Measurements from ENCODE around the gene SH3GL3. TPM values are rescaled to one million over a fixed set of nuclear protein-coding genes. Genes with fewer than 3 reads are reported as not detected.

SH3GL3 gene
- total RNA-seq, 1 experiment from 2014 or later = not detected

- Histone ChIP-seq H3K4me2 (ENCODE audit: low read depth, low read length, poor library complexity, severe bottlenecking) (no peak overlapping the region), H3K36me3 (ENCODE audit: insufficient read depth, low read length) (no peaks in the 10 kb centered on the region), H3K9ac (ENCODE audit: low read length) (no peak overlapping the region), H4K20me1 (ENCODE audit: insufficient read depth, low read depth, low read length) (no peaks in the 10 kb centered on the region), H3K4me3 (ENCODE audit: low read length) (no peak overlapping the region), H2AFZ (ENCODE audit: low read length) (no peak overlapping the region), H3K27me3 (ENCODE audit: low read length) (no peaks in the 10 kb centered on the region), H3K79me2 (ENCODE audit: low read length) (no peaks in the 10 kb centered on the region), H3K9me3 (ENCODE audit: low read length) (no peaks in the 10 kb centered on the region), H3K4me1 (ENCODE audit: low read length) (no peaks in the 10 kb centered on the region), H3K27ac (ENCODE audit: low read length) (no peak overlapping the region), H3K9me2 (replicated peaks; ENCODE audit: insufficient read depth, low read length) (no peaks in the 10 kb centered on the region)
- no peak for DNase-seq
Observed at GRCh38 chr15:83616840-83617239, 169.7 kb downstream of the SH3GL3 start.

- DNase-seq = no peak
- no peak overlapping the region for H3K4me2 ChIP-seq (ENCODE audit: low read depth, low read length, poor library complexity, severe bottlenecking)
- H3K9ac ChIP-seq (ENCODE audit: low read length) = no peak overlapping the region
- H4K20me1 ChIP-seq (ENCODE audit: insufficient read depth, low read depth, low read length) = no peaks in the 10 kb centered on the region
- no peaks in the 10 kb centered on the region for H3K27me3 ChIP-seq (ENCODE audit: low read length)
- H2AFZ ChIP-seq (ENCODE audit: low read length) = no peak overlapping the region
- H3K27ac ChIP-seq (ENCODE audit: low read length) = no peak overlapping the region
- no peaks in the 10 kb centered on the region for H3K36me3 ChIP-seq (ENCODE audit: insufficient read depth, low read length)
- no peak overlapping the region for H3K4me3 ChIP-seq (ENCODE audit: low read length)
- no peaks in the 10 kb centered on the region for H3K9me2 ChIP-seq (replicated peaks; ENCODE audit: insufficient read depth, low read length)
- H3K9me3 ChIP-seq (ENCODE audit: low read length) = no peaks in the 10 kb centered on the region
- no peaks in the 10 kb centered on the region for H3K4me1 ChIP-seq (ENCODE audit: low read length)
- no peaks in the 10 kb centered on the region for H3K79me2 ChIP-seq (ENCODE audit: low read length)
Observed at GRCh38 chr15:83626171-83626802, 179.1 kb downstream of the SH3GL3 start.

DNA sequence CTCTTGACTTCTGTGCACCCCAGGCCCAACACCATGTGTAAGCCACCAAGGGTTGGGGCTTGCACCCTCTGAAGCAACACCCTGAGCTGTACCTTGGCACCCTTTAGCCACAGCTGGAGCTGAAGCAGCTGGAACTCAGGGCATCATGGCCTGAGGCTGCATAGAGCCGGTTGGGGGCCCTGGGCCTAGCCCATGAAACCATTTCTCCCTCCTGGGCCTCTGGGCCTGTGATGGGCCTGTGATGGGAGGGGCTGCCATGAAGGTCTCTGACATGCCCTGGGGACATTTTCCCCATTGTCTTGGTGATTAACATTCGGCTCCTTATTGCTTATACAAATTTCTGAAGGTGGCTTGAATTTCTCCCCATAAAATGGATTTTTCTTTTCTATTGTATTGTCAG, 184.4 kb downstream of the SH3GL3 start:
- H3K4me1 ChIP-seq (ENCODE audit: low read length) = no peaks in the 10 kb centered on the region
- no peaks in the 10 kb centered on the region for H3K9me3 ChIP-seq (ENCODE audit: low read length)
- no peaks in the 10 kb centered on the region for H4K20me1 ChIP-seq (ENCODE audit: insufficient read depth, low read depth, low read length)
- H2AFZ ChIP-seq (ENCODE audit: low read length) = no peak overlapping the region
- no peak overlapping the region for H3K4me3 ChIP-seq (ENCODE audit: low read length)
- H3K4me2 ChIP-seq (ENCODE audit: low read depth, low read length, poor library complexity, severe bottlenecking) = no peak overlapping the region
- no peak for DNase-seq
- no peaks in the 10 kb centered on the region for H3K36me3 ChIP-seq (ENCODE audit: insufficient read depth, low read length)
- no peak overlapping the region for H3K27ac ChIP-seq (ENCODE audit: low read length)
- H3K27me3 ChIP-seq (ENCODE audit: low read length) = no peaks in the 10 kb centered on the region
- no peak overlapping the region for H3K9ac ChIP-seq (ENCODE audit: low read length)
- no peaks in the 10 kb centered on the region; the same call in 1 of the 2 replicates for H3K9me2 ChIP-seq (replicated peaks; ENCODE audit: insufficient read depth, low read length)
- no peaks in the 10 kb centered on the region for H3K79me2 ChIP-seq (ENCODE audit: low read length)

DNA sequence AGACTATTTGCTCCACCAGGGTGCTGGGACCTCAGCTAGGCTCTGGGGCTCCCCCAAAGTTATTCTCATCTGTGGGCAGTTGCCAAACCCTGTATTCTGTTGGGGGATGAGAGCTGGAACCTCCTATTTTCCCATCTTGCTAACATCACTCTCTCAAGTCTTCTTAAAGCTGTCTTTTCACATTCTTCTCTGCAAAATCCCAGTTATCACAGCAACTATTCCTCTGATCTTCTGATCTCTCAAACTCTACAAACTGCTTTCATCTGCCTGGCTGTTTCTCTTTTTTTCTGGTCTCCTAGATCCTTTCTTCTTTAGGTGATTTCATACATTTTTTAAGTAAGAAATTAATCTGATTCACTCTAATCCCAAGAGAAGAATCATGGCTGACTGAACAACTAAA, 196.1 kb downstream of the SH3GL3 start:
- DNase-seq = no peak
- no peaks in the 10 kb centered on the region for H3K9me2 ChIP-seq (replicated peaks; ENCODE audit: insufficient read depth, low read length)

GRCh38 chr15:83644439-83644838, 197.3 kb downstream of the SH3GL3 start:
- no peak for DNase-seq
- H3K27me3 ChIP-seq (ENCODE audit: low read length) = no peaks in the 10 kb centered on the region
- no peaks in the 10 kb centered on the region for H3K4me1 ChIP-seq (ENCODE audit: low read length)

More for the DNA sequence above, 196.1 kb downstream of the SH3GL3 start:
- Histone ChIP-seq H3K36me3 (ENCODE audit: insufficient read depth, low read length) (no peaks in the 10 kb centered on the region), H3K4me2 (ENCODE audit: low read depth, low read length, poor library complexity, severe bottlenecking) (no peak overlapping the region), H3K27me3 (ENCODE audit: low read length) (no peaks in the 10 kb centered on the region), H3K9me3 (ENCODE audit: low read length) (peaks cover 6% of the 10 kb centered on the region; the same call in 1 of the 2 replicates), H4K20me1 (ENCODE audit: insufficient read depth, low read depth, low read length) (no peaks in the 10 kb centered on the region), H3K4me1 (ENCODE audit: low read length) (no peaks in the 10 kb centered on the region), H3K27ac (ENCODE audit: low read length) (no peak overlapping the region), H2AFZ (ENCODE audit: low read length) (no peak overlapping the region), H3K9ac (ENCODE audit: low read length) (no peak overlapping the region), H3K4me3 (ENCODE audit: low read length) (no peak overlapping the region), H3K79me2 (ENCODE audit: low read length) (no peaks in the 10 kb centered on the region)

DNA sequence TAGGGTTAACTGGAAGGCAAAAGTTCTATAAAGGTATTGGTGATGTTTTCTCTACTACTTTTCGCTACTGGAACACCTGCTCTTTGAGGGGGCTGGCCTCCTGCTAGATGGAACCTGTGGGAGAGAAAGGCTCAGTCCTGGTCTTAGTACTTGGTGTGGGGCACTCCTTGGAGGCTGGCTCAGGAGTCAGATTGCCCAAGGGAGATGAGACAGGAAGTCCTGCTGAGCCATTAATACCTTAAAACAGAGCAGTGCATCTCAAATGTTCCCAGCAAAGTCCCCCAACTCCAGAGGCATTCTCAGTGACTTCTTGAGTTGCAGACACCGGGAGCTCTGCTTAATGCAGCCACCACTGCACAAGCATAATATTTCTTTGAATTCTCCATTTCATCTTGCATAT, 203.7 kb downstream of the SH3GL3 start:
- Histone ChIP-seq H3K9me3 (ENCODE audit: low read length) (no peaks in the 10 kb centered on the region; the same call in 1 of the 2 replicates), H3K9ac (ENCODE audit: low read length) (no peak overlapping the region), H3K27me3 (ENCODE audit: low read length) (no peaks in the 10 kb centered on the region), H3K36me3 (ENCODE audit: insufficient read depth, low read length) (no peaks in the 10 kb centered on the region), H3K27ac (ENCODE audit: low read length) (no peak overlapping the region), H3K4me3 (ENCODE audit: low read length) (no peak overlapping the region), H4K20me1 (ENCODE audit: insufficient read depth, low read depth, low read length) (no peaks in the 10 kb centered on the region), H3K4me2 (ENCODE audit: low read depth, low read length, poor library complexity, severe bottlenecking) (no peak overlapping the region), H2AFZ (ENCODE audit: low read length) (no peak overlapping the region), H3K9me2 (replicated peaks; ENCODE audit: insufficient read depth, low read length) (no peaks in the 10 kb centered on the region), H3K79me2 (ENCODE audit: low read length) (no peaks in the 10 kb centered on the region), H3K4me1 (ENCODE audit: low read length) (no peaks in the 10 kb centered on the region)
- no peak for DNase-seq

More at GRCh38 chr15:83644439-83644838, 197.3 kb downstream of the SH3GL3 start:
- Histone ChIP-seq H3K27ac (ENCODE audit: low read length) (no peak overlapping the region), H3K4me2 (ENCODE audit: low read depth, low read length, poor library complexity, severe bottlenecking) (no peak overlapping the region), H3K4me3 (ENCODE audit: low read length) (no peak overlapping the region), H3K9me2 (replicated peaks; ENCODE audit: insufficient read depth, low read length) (no peaks in the 10 kb centered on the region), H3K9me3 (ENCODE audit: low read length) (peaks cover 6% of the 10 kb centered on the region; the same call in 1 of the 2 replicates), H3K79me2 (ENCODE audit: low read length) (no peaks in the 10 kb centered on the region), H3K36me3 (ENCODE audit: insufficient read depth, low read length) (no peaks in the 10 kb centered on the region), H2AFZ (ENCODE audit: low read length) (no peak overlapping the region), H3K9ac (ENCODE audit: low read length) (no peak overlapping the region), H4K20me1 (ENCODE audit: insufficient read depth, low read depth, low read length) (no peaks in the 10 kb centered on the region)

DNA sequence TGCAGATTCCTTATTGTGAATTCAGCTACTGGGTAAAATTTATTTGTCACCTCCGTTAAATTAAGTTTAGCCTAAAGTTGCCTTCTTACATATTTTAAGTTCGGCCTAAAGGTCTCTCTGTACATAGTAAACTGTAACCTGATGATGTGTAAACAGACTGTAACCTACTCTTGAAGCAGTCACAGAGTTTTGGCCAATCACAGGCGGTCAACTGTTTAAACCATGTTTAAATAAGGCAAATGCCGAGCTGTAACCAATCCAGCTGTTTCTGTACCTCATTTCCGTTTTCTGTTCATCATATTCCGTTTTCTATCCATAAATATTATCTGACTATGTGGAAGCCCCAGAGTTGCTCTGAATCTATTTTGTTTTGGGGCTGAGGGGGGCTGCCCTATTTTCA, 204.4 kb downstream of the SH3GL3 start:
- H3K4me3 ChIP-seq (ENCODE audit: low read length) = no peak overlapping the region
- H3K27me3 ChIP-seq (ENCODE audit: low read length) = no peaks in the 10 kb centered on the region
- no peak overlapping the region for H3K27ac ChIP-seq (ENCODE audit: low read length)
- H3K79me2 ChIP-seq (ENCODE audit: low read length) = no peaks in the 10 kb centered on the region
- H4K20me1 ChIP-seq (ENCODE audit: insufficient read depth, low read depth, low read length) = no peaks in the 10 kb centered on the region
- H3K9me3 ChIP-seq (ENCODE audit: low read length) = no peaks in the 10 kb centered on the region; the same call in 1 of the 2 replicates
- no peak overlapping the region for H2AFZ ChIP-seq (ENCODE audit: low read length)
- no peak for DNase-seq
- H3K4me2 ChIP-seq (ENCODE audit: low read depth, low read length, poor library complexity, severe bottlenecking) = no peak overlapping the region
- no peaks in the 10 kb centered on the region for H3K36me3 ChIP-seq (ENCODE audit: insufficient read depth, low read length)
- no peaks in the 10 kb centered on the region for H3K9me2 ChIP-seq (replicated peaks; ENCODE audit: insufficient read depth, low read length)
- H3K4me1 ChIP-seq (ENCODE audit: low read length) = no peaks in the 10 kb centered on the region
- H3K9ac ChIP-seq (ENCODE audit: low read length) = no peak overlapping the region

DNA sequence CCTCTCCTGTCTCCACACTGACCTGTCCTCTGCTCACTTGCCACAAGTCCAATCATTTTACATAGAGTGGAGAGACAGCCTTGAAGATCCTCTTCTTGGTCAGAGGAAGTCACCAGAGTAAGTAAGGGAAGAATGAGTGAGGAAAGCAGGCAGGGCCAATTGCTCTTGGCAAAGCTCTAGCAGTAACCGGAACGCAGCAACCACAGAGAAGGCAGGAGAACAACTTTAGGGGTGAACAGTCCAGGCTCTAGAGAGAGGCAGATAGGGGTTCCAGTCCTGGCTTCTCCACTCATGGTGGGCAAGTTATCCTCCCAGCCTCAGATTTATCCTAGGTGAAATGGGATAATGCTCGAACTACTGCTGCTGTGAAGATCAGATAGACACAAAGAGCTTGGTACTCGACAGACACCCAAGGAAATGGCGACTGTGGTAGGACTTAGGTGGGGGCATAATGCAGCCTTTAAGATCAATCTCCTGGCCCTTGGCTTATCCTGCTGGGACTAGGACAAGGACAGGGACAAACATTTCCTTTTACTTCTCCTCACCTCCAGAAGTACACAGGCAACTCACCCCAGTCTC, 205.6 kb downstream of the SH3GL3 start:
- no peak for DNase-seq
- H3K9ac ChIP-seq (ENCODE audit: low read length) = no peak overlapping the region
- no peaks in the 10 kb centered on the region for H3K36me3 ChIP-seq (ENCODE audit: insufficient read depth, low read length)
- H4K20me1 ChIP-seq (ENCODE audit: insufficient read depth, low read depth, low read length) = no peaks in the 10 kb centered on the region
- H3K4me3 ChIP-seq (ENCODE audit: low read length) = no peak overlapping the region
- H3K79me2 ChIP-seq (ENCODE audit: low read length) = no peaks in the 10 kb centered on the region
- H2AFZ ChIP-seq (ENCODE audit: low read length) = no peak overlapping the region
- H3K9me2 ChIP-seq (replicated peaks; ENCODE audit: insufficient read depth, low read length) = no peaks in the 10 kb centered on the region
- no peak overlapping the region for H3K27ac ChIP-seq (ENCODE audit: low read length)
- H3K4me1 ChIP-seq (ENCODE audit: low read length) = no peaks in the 10 kb centered on the region
- H3K4me2 ChIP-seq (ENCODE audit: low read depth, low read length, poor library complexity, severe bottlenecking) = no peak overlapping the region
- no peaks in the 10 kb centered on the region for H3K27me3 ChIP-seq (ENCODE audit: low read length)
- H3K9me3 ChIP-seq (ENCODE audit: low read length) = no peaks in the 10 kb centered on the region; the same call in 1 of the 2 replicates

Measured in Karpas-422 (cell line).